Motor neuron (in vitro differentiated cells): Measurements from ENCODE around the gene GOLGA7B. TPM values are rescaled to one million over a fixed set of nuclear protein-coding genes. Genes with fewer than 3 reads are reported as not detected.

ENCODE experiments used
- ATAC-seq, 8 experiments: fragments of 200-7000 bp; cut with Tn5 transposase; replicated peaks in 6 of 8; 2 replicates each; pipeline ENCODE4 v1.8.0; 2021; ENCODE audit warnings: mild to moderate bottlenecking in 8 of 8, moderate library complexity in 8 of 8
- H3K27ac ChIP-seq, 2 donors: fragments of 250-450 bp; sonication (Bioruptor Pico); 2 replicates each; pipeline ENCODE4 v1.9.0; 2021; ENCODE audit warnings: antibody characterized with exemption in 2 of 2, mild to moderate bottlenecking in 2 of 2, moderate library complexity in 1 of 2
- H3K4me1 ChIP-seq, 2 donors: fragments of 250-450 bp; sonication (Bioruptor Pico); replicated peaks in 1 of 2; 2 replicates each; pipeline ENCODE4 v1.6.1; 2021; ENCODE audit warnings: antibody characterized with exemption in 2 of 2, mild to moderate bottlenecking in 2 of 2, moderate library complexity in 1 of 2
- H3K4me3 ChIP-seq, 5 donors: fragments of 250-450 bp; sonication (Bioruptor Pico); 2 replicates each; pipeline ENCODE4 v1.9.0; 2021; ENCODE audit warnings: antibody characterized with exemption in 5 of 5, mild to moderate bottlenecking in 5 of 5, moderate library complexity in 4 of 5
- WGBS, 10 experiments: fragments of 450-650 bp; shearing (Covaris generic); methylation state at CpG; one replicate each; pipeline ENCODE4 v1.0.0; 2022; 5-methylcytosine and 5-hydroxymethylcytosine counted together
- in situ Hi-C, 9 experiments: fragments of 400-800 bp; cut with MboI; loops; one replicate each; pipeline ENCODE4 v1.15.0; 2021; ENCODE audit warnings: low sequenced_read_pairs in 9 of 9, low pct_unique_long_range_greater_than_20kb in 2 of 9; ENCODE audit not compliant: unreplicated experiment in 9 of 9
- total RNA-seq, 8 experiments: library from RNA; unstranded; fragments of 300-600 nt; gene quantifications; 2 replicates each; pipeline versions ENCODE4 v1.2.3 to v1.2.4, GENCODE V29; 2022

The GOLGA7B gene
- total RNA-seq, 8 experiments from 2014 or later: 0.09 to 6.0 (median 1.3) TPM

DNA sequence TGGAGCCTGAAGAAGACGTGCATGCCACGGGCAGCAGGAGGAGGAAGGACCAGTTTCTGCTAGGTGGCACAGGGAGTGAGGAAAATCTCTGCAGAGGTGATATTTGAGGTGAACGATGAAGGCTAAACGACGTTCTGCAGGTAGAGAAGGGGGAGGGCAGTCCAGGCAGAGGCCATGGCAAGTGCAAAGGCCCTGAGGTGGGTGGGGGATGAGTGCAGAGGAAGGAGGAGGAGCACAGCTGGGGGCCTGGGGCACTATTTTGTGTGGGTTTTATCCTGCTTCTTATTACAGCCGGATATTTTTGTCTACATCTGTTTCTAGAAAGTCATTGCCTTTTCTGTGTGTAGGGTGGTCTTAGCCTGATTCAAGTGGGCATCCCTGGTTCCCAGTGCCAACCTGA, 57.6 kb downstream of the GOLGA7B start:
- no peak for ATAC-seq
- 50 to 88% (median 67%) methylated on average over 1 to 4 of the region's 6 CpGs; no CpG with 5 or more reads in 5 of the 10 experiments for WGBS, 10 experiments
- H3K4me1 ChIP-seq: peaks cover 11 to 17% of the 10 kb centered on the region in 2 donors
- H3K27ac ChIP-seq: no peak overlapping the region
- H3K4me3 ChIP-seq: no peak overlapping the region
- in situ Hi-C loops: loop anchor here in 2 of 9 experiments (25.0 kb wide), 1 partner anchor 130 kb away; the partner anchor contains the start of gene CRTAC1 (in 2 of the 2)

DNA sequence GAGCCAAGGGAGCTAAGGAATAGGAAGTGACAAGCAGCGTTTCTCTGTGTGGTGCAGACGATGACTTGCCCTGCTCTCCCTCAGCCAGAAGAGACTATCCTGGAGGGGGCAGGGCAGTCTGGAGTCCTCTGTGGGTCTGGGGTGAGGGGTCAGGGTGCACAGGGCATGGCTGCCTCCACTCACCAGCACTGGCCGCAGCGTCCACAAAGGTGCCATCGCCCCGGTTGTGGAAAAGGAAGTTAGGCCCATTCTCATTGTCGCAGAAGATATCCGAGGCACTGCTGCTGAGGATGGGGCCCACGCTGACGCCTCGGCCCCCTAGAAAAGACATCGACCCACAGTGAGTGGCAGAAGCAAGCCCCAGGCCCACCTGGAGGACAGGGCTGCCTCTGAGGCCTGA, 58.2 kb downstream of the GOLGA7B start:
- no peak for ATAC-seq
- 5 to 100% (median 86%) methylated on average over 1 to 4 of the region's 12 CpGs; no CpG with 5 or more reads in 6 of the 10 experiments for WGBS, 10 experiments
- in situ Hi-C loops: loop anchor here in 2 of 9 experiments (25.0 kb wide), 1 partner anchor 129 kb away; the partner anchor contains the start of gene CRTAC1 (in 2 of the 2)
- Histone ChIP-seq H3K27ac (no peak overlapping the region), H3K4me3 (no peak overlapping the region), H3K4me1 (peaks cover 7 to 12% of the 10 kb centered on the region in 2 donors)

DNA sequence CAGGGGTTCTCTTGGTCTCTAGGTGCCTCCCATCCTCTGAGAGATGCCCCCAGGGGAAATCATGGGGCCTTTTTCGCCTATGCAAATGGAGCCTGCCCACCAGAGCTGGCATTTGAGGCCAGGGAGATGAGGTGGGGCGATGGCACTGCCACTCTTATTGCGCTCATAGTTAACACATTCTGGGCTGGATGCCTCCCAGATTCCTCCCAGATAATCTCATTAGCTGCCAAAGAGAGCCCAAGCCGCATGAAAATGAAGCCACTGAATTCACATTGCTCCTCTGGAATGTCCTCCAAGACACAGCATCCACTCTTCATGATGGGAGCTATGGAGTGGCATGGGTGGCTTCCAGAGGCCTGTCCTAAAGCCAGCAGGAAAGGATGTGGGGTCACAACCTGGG, 61.0 kb downstream of the GOLGA7B start:
- in situ Hi-C loops: loop anchor here in 5 of 9 experiments (10.0 to 25.0 kb wide), 3 partner anchors 124 to 134 kb away; partner anchors contain the start of gene CRTAC1 (in 3 of the 5)
- H3K27ac ChIP-seq: no peak overlapping the region
- peaks cover 13 to 19% of the 10 kb centered on the region in 2 donors for H3K4me1 ChIP-seq
- ATAC-seq: no peak
- 30 to 83% (median 64%) methylated on average over 1 to 4 of the region's 4 CpGs; no CpG with 5 or more reads in 6 of the 10 experiments for WGBS, 10 experiments
- H3K4me3 ChIP-seq: no peak overlapping the region

DNA sequence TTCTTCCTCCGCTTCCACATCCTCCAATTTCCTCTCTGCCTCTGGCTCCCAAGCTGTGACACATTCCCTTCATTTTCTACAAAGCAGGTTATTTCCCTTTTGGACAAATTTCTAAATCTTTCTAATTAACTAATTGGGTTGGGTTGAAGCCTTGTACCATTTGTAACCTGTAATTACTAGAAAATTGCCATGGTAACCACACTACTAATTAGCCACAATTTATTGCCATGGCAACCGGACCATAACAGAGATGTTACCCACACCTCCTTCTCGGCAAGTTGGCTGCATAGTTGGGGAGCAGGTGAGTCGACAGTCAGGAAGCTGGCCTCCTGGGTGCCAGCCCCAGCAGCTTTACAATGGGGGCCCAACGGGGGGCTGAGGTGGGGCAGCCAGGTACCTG, 61.6 kb downstream of the GOLGA7B start:
- H3K27ac ChIP-seq: no peak overlapping the region
- 27 to 100% (median 57%) methylated on average over 1 to 5 of the region's 5 CpGs; no CpG with 5 or more reads in 2 of the 10 experiments for WGBS, 10 experiments
- ATAC-seq: no peak
- no peak overlapping the region for H3K4me3 ChIP-seq
- peaks cover 13 to 19% of the 10 kb centered on the region in 2 donors for H3K4me1 ChIP-seq
- in situ Hi-C loops: loop anchor here in 5 of 9 experiments (10.0 to 25.0 kb wide), 3 partner anchors 124 to 134 kb away; partner anchors contain the start of gene CRTAC1 (in 3 of the 5)

DNA sequence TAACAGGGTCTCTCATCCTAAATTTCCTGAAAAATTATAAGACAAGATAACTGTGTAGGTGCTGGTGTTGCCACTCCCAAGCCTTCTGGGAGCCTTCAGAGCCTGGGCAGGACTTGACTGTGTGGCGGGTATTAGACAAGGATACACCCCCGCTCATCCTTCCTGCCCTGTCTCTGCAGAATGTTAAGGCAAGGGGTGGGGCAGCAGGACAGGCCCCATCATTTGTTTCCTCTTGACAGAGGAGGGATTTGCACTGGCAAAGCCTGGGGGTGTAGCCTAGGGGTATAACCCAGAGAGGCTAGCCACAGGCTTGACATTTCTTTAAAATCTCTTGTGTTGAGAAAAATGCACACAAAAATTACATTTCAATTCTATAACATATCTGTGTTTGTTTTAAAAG, 63.5 kb downstream of the GOLGA7B start:
- in situ Hi-C loops: loop anchor here in 5 of 9 experiments (10.0 to 25.0 kb wide), 3 partner anchors 122 to 132 kb away; partner anchors contain the start of gene CRTAC1 (in 3 of the 5)
- H3K27ac ChIP-seq: peak overlapping the region in 1 of 2 donors; percentile 71
- peak in 3 of 8 experiments; percentile 10 to 51 (median 50) for ATAC-seq
- no peak overlapping the region for H3K4me3 ChIP-seq
- peaks cover 21 to 24% of the 10 kb centered on the region in 2 donors for H3K4me1 ChIP-seq
- WGBS, 10 experiments: 33 to 94% (median 50%) methylated on average over 1 to 2 of the region's 2 CpGs; no CpG with 5 or more reads in 5 of the 10 experiments

DNA sequence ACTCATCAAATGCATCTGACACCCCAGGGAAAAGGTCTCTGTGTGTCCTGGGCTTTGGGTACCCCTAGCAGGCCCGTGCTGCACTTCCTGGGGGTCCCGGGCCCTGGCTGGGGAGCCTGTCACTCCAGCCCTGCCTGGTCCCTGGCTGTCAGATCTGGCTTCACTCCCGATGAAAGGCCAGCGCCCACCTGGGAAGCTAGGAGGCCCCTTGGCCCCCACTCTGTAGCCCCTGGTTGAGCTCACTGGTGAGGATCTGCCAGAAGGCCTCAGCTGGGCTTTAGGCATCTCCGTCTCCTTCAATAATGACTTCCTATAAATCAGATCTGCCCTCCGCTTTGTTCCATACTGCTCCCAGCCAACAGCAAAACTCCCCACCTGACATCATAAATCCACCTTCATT, 64.0 kb downstream of the GOLGA7B start:
- Histone ChIP-seq H3K27ac (peak overlapping the region; percentile 33 to 71), H3K4me3 (no peak overlapping the region), H3K4me1 (peaks cover 21 to 24% of the 10 kb centered on the region in 2 donors)
- in situ Hi-C loops: loop anchor here in 5 of 9 experiments (10.0 to 25.0 kb wide), 3 partner anchors 121 to 131 kb away; partner anchors contain the start of gene CRTAC1 (in 3 of the 5)
- peak in 5 of 8 experiments; percentile 13 to 79 (median 59) for ATAC-seq
- 50 to 69% (median 60%) methylated on average over 2 to 4 of the region's 6 CpGs; no CpG with 5 or more reads in 6 of the 10 experiments for WGBS, 10 experiments

DNA sequence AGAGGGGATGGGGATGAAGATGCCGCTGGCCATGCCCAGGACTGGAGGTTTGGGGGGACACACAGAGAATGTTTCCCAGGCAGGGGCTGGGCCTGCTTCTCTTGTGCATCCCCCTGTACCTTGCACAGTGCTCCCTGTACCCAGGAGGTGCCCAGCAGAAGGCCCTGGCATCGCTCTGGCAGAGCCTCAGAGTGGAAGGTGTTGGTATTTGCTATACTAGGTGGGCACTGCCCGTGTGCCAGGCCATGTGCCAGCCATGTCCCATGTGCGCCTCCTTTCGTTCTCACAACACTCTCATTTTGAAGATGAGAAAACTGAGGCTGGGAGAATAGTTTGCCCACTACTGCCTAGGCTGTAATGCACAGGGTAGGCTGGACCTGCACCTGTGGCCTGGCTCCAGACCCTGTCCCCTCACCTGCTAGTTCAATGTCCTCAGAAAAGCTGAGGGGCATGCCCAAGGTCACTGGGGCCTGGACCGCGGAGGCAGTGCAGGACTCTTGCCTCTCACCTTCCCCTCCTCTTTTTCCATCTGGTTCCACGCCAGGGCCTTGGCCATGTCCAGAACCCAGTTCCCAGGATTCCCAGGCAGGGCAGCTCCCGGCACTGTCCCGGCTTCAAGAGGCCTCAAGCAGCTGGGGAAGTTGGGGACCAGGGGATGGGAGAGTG, 64.7 kb downstream of the GOLGA7B start:
- in situ Hi-C loops: loop anchor here in 5 of 9 experiments (10.0 to 25.0 kb wide), 3 partner anchors 120 to 130 kb away; partner anchors contain the start of gene CRTAC1 (in 3 of the 5)
- 0 to 75% (median 56%) methylated on average over 1 to 6 of the region's 10 CpGs; no CpG with 5 or more reads in 5 of the 10 experiments for whole genome bisulfite sequencing, 10 experiments
- H3K4me1 ChIP-seq: peaks cover 21 to 24% of the 10 kb centered on the region in 2 donors
- no peak overlapping the region for H3K4me3 ChIP-seq
- peak overlapping the region in 1 of 2 donors; percentile 33 for H3K27ac ChIP-seq
- peak; percentile 14 to 49 (median 34) for ATAC-seq

DNA sequence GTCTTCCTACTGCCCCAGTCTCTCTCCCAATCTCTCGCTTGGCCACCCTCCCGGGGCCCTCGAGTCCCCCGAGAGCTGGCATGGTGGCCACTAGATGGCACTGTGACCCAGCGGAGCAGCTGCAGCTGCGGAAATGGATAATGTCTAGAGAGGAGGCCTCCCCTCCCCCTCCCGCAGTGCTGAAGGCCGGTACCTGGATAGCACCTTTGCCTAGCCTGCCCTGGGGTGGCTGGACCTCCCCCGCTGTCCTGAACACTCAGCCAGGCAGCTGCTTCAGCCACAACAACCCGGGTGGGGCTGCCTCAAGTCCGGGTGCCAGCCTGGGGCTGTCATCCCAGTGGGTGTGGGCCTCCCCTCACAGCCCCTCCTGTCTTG, 65.2 kb downstream of the GOLGA7B start:
- Histone ChIP-seq H3K4me3 (no peak overlapping the region), H3K4me1 (peaks cover 21 to 24% of the 10 kb centered on the region in 2 donors), H3K27ac (no peak overlapping the region)
- in situ Hi-C loops: loop anchor here in 5 of 9 experiments (10.0 to 25.0 kb wide), 3 partner anchors 120 to 130 kb away; partner anchors contain the start of gene CRTAC1 (in 3 of the 5)
- 3 to 33% methylated on average over 3 to 6 of the region's 11 CpGs; no CpG with 5 or more reads in 8 of the 10 experiments for WGBS, 10 experiments
- peak; percentile 82 to 99 (median 90) for ATAC-seq

DNA sequence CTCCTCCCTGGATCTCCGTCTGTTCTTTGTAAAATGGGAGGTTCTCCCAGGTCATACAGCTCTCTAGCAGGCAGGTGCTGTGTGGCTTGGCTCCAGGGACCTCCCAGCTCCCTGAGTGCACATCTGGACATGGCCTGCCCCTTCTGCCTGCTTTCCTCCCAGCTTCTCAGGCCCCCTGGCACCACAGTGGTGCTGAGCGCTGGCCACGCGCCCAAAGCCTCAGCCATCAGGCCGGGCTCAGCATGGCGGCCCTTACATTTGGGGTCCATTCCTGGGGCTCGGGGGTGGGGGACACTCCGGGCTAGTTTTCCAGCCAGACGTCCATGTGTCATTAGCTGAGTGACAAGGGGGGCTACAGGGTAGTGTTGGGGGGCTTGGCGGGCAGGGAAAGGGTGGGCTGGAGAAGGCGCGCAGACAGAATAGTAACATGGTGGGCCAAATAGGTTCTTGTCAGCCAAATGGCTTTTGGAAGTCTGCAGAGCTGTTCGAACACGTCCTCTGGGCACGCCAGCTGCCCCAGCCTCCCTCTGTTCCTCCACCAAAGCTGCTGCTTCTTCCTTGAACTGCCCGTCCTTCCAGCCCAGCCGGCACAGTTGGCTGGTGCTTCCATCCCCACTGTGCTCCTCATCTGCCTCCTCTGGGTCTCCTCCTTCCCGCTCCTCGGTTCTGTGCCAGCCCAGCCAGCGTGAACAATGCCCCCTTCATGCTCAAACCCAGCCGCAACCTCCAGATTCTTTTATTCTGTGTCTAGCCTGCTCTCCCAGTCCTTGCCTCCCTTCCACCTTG, 65.9 kb downstream of the GOLGA7B start:
- H3K27ac ChIP-seq: no peak overlapping the region
- ATAC-seq: no peak
- peaks cover 21 to 24% of the 10 kb centered on the region in 2 donors for H3K4me1 ChIP-seq
- in situ Hi-C loops: loop anchor here in 5 of 9 experiments (10.0 to 25.0 kb wide), 3 partner anchors 119 to 129 kb away; partner anchors contain the start of gene CRTAC1 (in 3 of the 5)
- WGBS, 10 experiments: 19 to 100% (median 83%) methylated on average over 1 to 8 of the region's 21 CpGs; no CpG with 5 or more reads in 3 of the 10 experiments
- no peak overlapping the region for H3K4me3 ChIP-seq

DNA sequence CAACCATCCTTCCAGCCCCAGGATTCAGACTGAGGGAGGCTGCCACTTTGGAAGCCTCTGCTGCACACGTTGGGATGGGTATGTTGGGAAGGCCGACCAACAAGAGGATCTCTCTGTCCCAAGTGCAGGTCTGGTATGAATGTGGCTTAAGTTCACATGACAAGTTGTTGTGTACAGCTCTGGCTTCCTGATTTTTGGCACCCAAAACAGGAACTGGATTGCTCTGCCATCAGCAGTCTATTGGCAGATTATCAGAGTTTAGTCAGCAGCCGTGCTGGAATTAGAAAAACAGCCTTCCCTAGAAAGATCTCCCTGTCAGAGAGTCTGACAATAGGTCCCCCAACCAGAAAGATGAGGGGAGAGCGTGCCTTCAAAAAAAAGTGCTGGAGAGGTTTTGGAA, 66.9 kb downstream of the GOLGA7B start:
- no peak for ATAC-seq
- H3K4me1 ChIP-seq: peaks cover 26 to 28% of the 10 kb centered on the region in 2 donors
- H3K4me3 ChIP-seq: no peak overlapping the region
- WGBS, 10 experiments: 0 to 94% (median 49%) methylated on average over 1 to 4 of the region's 4 CpGs; no CpG with 5 or more reads in 4 of the 10 experiments
- H3K27ac ChIP-seq: no peak overlapping the region
- in situ Hi-C loops: loop anchor here in 5 of 9 experiments (10.0 to 25.0 kb wide), 3 partner anchors 118 to 128 kb away; partner anchors contain the start of gene CRTAC1 (in 3 of the 5)

DNA sequence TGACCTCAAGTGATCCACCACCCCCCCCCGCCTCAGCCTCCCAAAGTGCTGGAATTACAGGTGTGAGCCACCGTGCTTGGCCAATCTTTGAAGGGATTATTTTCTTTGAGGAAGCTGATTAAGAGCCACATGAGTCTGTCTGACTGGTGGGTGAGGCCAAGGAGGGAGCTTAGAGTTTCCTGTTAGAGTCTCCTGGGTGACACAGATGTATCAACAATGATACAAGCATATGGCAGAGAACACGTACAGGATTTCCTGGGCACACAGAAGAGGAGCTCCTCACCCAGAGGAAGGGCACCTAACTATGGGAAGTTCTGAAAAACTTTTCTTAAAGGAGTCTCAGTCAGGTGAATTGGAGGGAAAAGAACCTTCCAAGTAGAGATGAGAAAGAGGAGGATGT, 69.4 kb downstream of the GOLGA7B start:
- no peak overlapping the region for H3K4me3 ChIP-seq
- no peak overlapping the region for H3K27ac ChIP-seq
- no peak for ATAC-seq
- WGBS, 10 experiments: 0 to 90% (median 60%) methylated on average over 1 to 3 of the region's 3 CpGs; no CpG with 5 or more reads in 4 of the 10 experiments
- H3K4me1 ChIP-seq: peaks cover 22 to 27% of the 10 kb centered on the region in 2 donors
- in situ Hi-C loops: loop anchor here in 5 of 9 experiments (10.0 to 25.0 kb wide), 3 partner anchors 116 to 126 kb away; partner anchors contain the start of gene CRTAC1 (in 3 of the 5)

DNA sequence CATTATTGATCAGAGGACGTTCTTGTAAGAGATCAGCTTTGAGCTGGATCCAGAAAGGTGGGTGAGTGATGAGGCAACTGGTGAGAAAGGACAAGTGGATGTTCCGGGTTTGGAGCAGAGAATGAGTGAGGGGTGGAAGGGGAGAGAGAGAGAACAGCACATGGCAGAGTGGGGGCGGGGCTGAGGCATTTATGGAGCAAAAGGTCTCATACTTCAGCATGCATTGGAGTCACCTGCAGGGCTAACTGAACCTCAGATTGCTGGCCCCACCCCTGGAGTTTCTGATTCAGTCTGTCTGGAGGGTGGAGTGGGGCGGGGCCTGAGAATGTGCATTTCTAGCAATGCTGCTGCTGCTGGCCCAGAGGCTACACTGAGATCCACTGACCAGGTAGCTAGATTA, 71.2 kb downstream of the GOLGA7B start:
- 0 to 75% (median 49%) methylated on average over 1 to 4 of the region's 4 CpGs; no CpG with 5 or more reads in 4 of the 10 experiments for WGBS, 10 experiments
- no peak for ATAC-seq
- Histone ChIP-seq H3K4me1 (peaks cover 16 to 26% of the 10 kb centered on the region in 2 donors), H3K4me3 (no peak overlapping the region), H3K27ac (no peak overlapping the region)
- in situ Hi-C loops: loop anchor here in 2 of 9 experiments (25.0 kb wide), 1 partner anchor 116 kb away; the partner anchor contains the start of gene CRTAC1 (in 2 of the 2)
